Measurements from ENCODE around the gene PPFIBP1. TPM values are rescaled to one million over a fixed set of nuclear protein-coding genes. Genes with fewer than 3 reads are reported as not detected.
"Not testable (repeated sequence)": the region's sequence is repeated elsewhere in the genome, so short reads cannot be mapped to it uniquely, and the experiment has no call there.

Gene PPFIBP1
- total RNA-seq, 1 donor, result 179 TPM

- not testable (repeated sequence) for H2AFZ ChIP-seq (ENCODE audit: low read length); H3K27me3 ChIP-seq (ENCODE audit: insufficient read depth, low read length); H3K4me2 ChIP-seq (ENCODE audit: insufficient read depth, low read length); H3K9me3 ChIP-seq (ENCODE audit: low read depth, low read length); H3K27ac ChIP-seq (ENCODE audit: low read depth, low read length); DNase-seq (ENCODE audit: insufficient read length, low spot score, missing footprints); H4K20me1 ChIP-seq (ENCODE audit: insufficient read depth, low read length); H3K4me3 ChIP-seq (ENCODE audit: insufficient read depth, low read length)
- Histone ChIP-seq H3K36me3 (ENCODE audit: insufficient read depth, low read length) (peaks cover 11% of the 10 kb centered on the region), H3K4me1 (ENCODE audit: insufficient read depth, low read length) (peaks cover 36% of the 10 kb centered on the region), H3K79me2 (ENCODE audit: insufficient read depth, low read length) (peaks cover 70% of the 10 kb centered on the region)
Observed at GRCh38 chr12:27630219-27630618, 106.2 kb downstream of the PPFIBP1 start.

GRCh38 chr12:27631365-27631764 is 107.4 kb downstream of the PPFIBP1 start:
- no peak overlapping the region for H2AFZ ChIP-seq (ENCODE audit: low read length)
- H3K79me2 ChIP-seq (ENCODE audit: insufficient read depth, low read length), result peaks cover 67% of the 10 kb centered on the region
- no peak overlapping the region for H3K4me2 ChIP-seq (ENCODE audit: insufficient read depth, low read length)
- no peak overlapping the region for H3K4me3 ChIP-seq (ENCODE audit: insufficient read depth, low read length)
- no peak for TF ChIP-seq CTCF (IDR thresholded peaks at IDR 0.05; ENCODE audit: extremely low read depth, low read depth, low read length)
- no peak for DNase-seq (ENCODE audit: insufficient read length, low spot score, missing footprints)
- H3K36me3 ChIP-seq (ENCODE audit: insufficient read depth, low read length), result peaks cover 18% of the 10 kb centered on the region
- no peak overlapping the region for H3K27ac ChIP-seq (ENCODE audit: low read depth, low read length)
- H3K27me3 ChIP-seq (ENCODE audit: insufficient read depth, low read length), result no peaks in the 10 kb centered on the region
- H3K4me1 ChIP-seq (ENCODE audit: insufficient read depth, low read length), result peaks cover 34% of the 10 kb centered on the region
- no peaks in the 10 kb centered on the region for H4K20me1 ChIP-seq (ENCODE audit: insufficient read depth, low read length)
- H3K9me3 ChIP-seq (ENCODE audit: low read depth, low read length), result no peaks in the 10 kb centered on the region

GRCh38 chr12:27631813-27632491 is 107.9 kb downstream of the PPFIBP1 start:
- Histone ChIP-seq H3K27me3 (ENCODE audit: insufficient read depth, low read length) (no peaks in the 10 kb centered on the region), H2AFZ (ENCODE audit: low read length) (no peak overlapping the region), H3K79me2 (ENCODE audit: insufficient read depth, low read length) (peaks cover 70% of the 10 kb centered on the region), H4K20me1 (ENCODE audit: insufficient read depth, low read length) (no peaks in the 10 kb centered on the region), H3K4me1 (ENCODE audit: insufficient read depth, low read length) (peaks cover 28% of the 10 kb centered on the region), H3K4me2 (ENCODE audit: insufficient read depth, low read length) (no peak overlapping the region), H3K4me3 (ENCODE audit: insufficient read depth, low read length) (no peak overlapping the region), H3K27ac (ENCODE audit: low read depth, low read length) (no peak overlapping the region), H3K36me3 (ENCODE audit: insufficient read depth, low read length) (peaks cover 18% of the 10 kb centered on the region), H3K9me3 (ENCODE audit: low read depth, low read length) (no peaks in the 10 kb centered on the region)
- DNase-seq (ENCODE audit: insufficient read length, low spot score, missing footprints), result no peak
- TF ChIP-seq CTCF (IDR thresholded peaks at IDR 0.05; ENCODE audit: extremely low read depth, low read depth, low read length), result no peak

- Histone ChIP-seq H3K36me3 (ENCODE audit: insufficient read depth, low read length) (peaks cover 18% of the 10 kb centered on the region), H4K20me1 (ENCODE audit: insufficient read depth, low read length) (no peaks in the 10 kb centered on the region), H3K4me3 (ENCODE audit: insufficient read depth, low read length) (no peak overlapping the region), H3K4me2 (ENCODE audit: insufficient read depth, low read length) (no peak overlapping the region), H3K27ac (ENCODE audit: low read depth, low read length) (peak overlapping the region; percentile 49), H3K4me1 (ENCODE audit: insufficient read depth, low read length) (peaks cover 18% of the 10 kb centered on the region), H3K27me3 (ENCODE audit: insufficient read depth, low read length) (no peaks in the 10 kb centered on the region), H3K9me3 (ENCODE audit: low read depth, low read length) (no peaks in the 10 kb centered on the region), H2AFZ (ENCODE audit: low read length) (no peak overlapping the region), H3K79me2 (ENCODE audit: insufficient read depth, low read length) (peaks cover 82% of the 10 kb centered on the region)
- peak; percentile 61 for TF ChIP-seq CTCF (IDR thresholded peaks at IDR 0.05; ENCODE audit: extremely low read depth, low read depth, low read length)
- DNase-seq (ENCODE audit: insufficient read length, low spot score, missing footprints), result peak; percentile 53
Observed at GRCh38 chr12:27635349-27635972, 111.5 kb downstream of the PPFIBP1 start.

GRCh38 chr12:27636569-27636968 is 112.6 kb downstream of the PPFIBP1 start:
- Histone ChIP-seq H3K79me2 (ENCODE audit: insufficient read depth, low read length) (peaks cover 71% of the 10 kb centered on the region), H3K4me1 (ENCODE audit: insufficient read depth, low read length) (peaks cover 21% of the 10 kb centered on the region), H3K36me3 (ENCODE audit: insufficient read depth, low read length) (peaks cover 18% of the 10 kb centered on the region)
- H4K20me1 ChIP-seq (ENCODE audit: insufficient read depth, low read length); H3K27me3 ChIP-seq (ENCODE audit: insufficient read depth, low read length); H3K27ac ChIP-seq (ENCODE audit: low read depth, low read length); H3K9me3 ChIP-seq (ENCODE audit: low read depth, low read length); DNase-seq (ENCODE audit: insufficient read length, low spot score, missing footprints); H3K4me2 ChIP-seq (ENCODE audit: insufficient read depth, low read length); H2AFZ ChIP-seq (ENCODE audit: low read length); H3K4me3 ChIP-seq (ENCODE audit: insufficient read depth, low read length): not testable (repeated sequence)
